ENCODE data around the gene SLC51A.
"Not testable (repeated sequence)": the region's sequence is repeated elsewhere in the genome, so short reads cannot be mapped to it uniquely, and the experiment has no call there.

Gene SLC51A

GRCh38 chr3:196216089-196216564 lies at the start of gene SLC51A:
SLC51A (plus strand) TSS chr3:196216534; CDS start chr3:196216713, 179 bp downstream.
- no peaks in the 10 kb centered on the region for H3K36me3 ChIP-seq (ENCODE audit: control insufficient read depth, insufficient read depth, low read length)
- no peaks in the 10 kb centered on the region for H3K27me3 ChIP-seq (ENCODE audit: control insufficient read depth, insufficient read depth, low read length)
- H3K4me3 ChIP-seq (ENCODE audit: low read depth, low read length), result peak within 1 kb of the TSS; percentile 51; the same call in 1 of the 2 replicates
- no peak within 1 kb of the TSS for H3K9ac ChIP-seq (ENCODE audit: low read depth, low read length)
- H3K9me3 ChIP-seq (ENCODE audit: control insufficient read depth, insufficient read depth, low read length), result no peaks in the 10 kb centered on the region
- H3K27ac ChIP-seq (ENCODE audit: low read depth, low read length), result no peak within 1 kb of the TSS
- H3K4me1 ChIP-seq (ENCODE audit: control insufficient read depth, insufficient read depth, low read length), result peaks cover 10% of the 10 kb centered on the region; the same call in 1 of the 2 replicates

GRCh38 chr3:196166741-196167140 lies 49.6 kb upstream of the SLC51A start:
- no peaks in the 10 kb centered on the region for H3K36me3 ChIP-seq (ENCODE audit: control insufficient read depth, insufficient read depth, low read length)
- H3K9me3 ChIP-seq (ENCODE audit: control insufficient read depth, insufficient read depth, low read length), result no peaks in the 10 kb centered on the region
- H3K4me1 ChIP-seq (ENCODE audit: control insufficient read depth, insufficient read depth, low read length), result no peaks in the 10 kb centered on the region
- H3K27ac ChIP-seq (ENCODE audit: low read depth, low read length), result no peak overlapping the region
- H3K9ac ChIP-seq (ENCODE audit: low read depth, low read length), result no peak overlapping the region
- no peaks in the 10 kb centered on the region for H3K27me3 ChIP-seq (ENCODE audit: control insufficient read depth, insufficient read depth, low read length)
- no peak overlapping the region for H3K4me3 ChIP-seq (ENCODE audit: low read depth, low read length)

- Histone ChIP-seq H3K4me1 (ENCODE audit: control insufficient read depth, insufficient read depth, low read length) (no peaks in the 10 kb centered on the region), H3K36me3 (ENCODE audit: control insufficient read depth, insufficient read depth, low read length) (no peaks in the 10 kb centered on the region), H3K27ac (ENCODE audit: low read depth, low read length) (no peak overlapping the region), H3K9ac (ENCODE audit: low read depth, low read length) (no peak overlapping the region), H3K4me3 (ENCODE audit: low read depth, low read length) (no peak overlapping the region), H3K27me3 (ENCODE audit: control insufficient read depth, insufficient read depth, low read length) (no peaks in the 10 kb centered on the region), H3K9me3 (ENCODE audit: control insufficient read depth, insufficient read depth, low read length) (no peaks in the 10 kb centered on the region)
Observed at GRCh38 chr3:196168808-196169391, 47.4 kb upstream of the SLC51A start.

- Histone ChIP-seq H3K27ac (ENCODE audit: low read depth, low read length) (no peak overlapping the region), H3K9ac (ENCODE audit: low read depth, low read length) (no peak overlapping the region)
Observed at GRCh38 chr3:196169836-196170240, 46.5 kb upstream of the SLC51A start.

GRCh38 chr3:196170296-196170695 lies 46.0 kb upstream of the SLC51A start:
- H3K27ac ChIP-seq (ENCODE audit: low read depth, low read length); H3K27me3 ChIP-seq (ENCODE audit: control insufficient read depth, insufficient read depth, low read length); H3K9me3 ChIP-seq (ENCODE audit: control insufficient read depth, insufficient read depth, low read length); H3K36me3 ChIP-seq (ENCODE audit: control insufficient read depth, insufficient read depth, low read length); H3K4me1 ChIP-seq (ENCODE audit: control insufficient read depth, insufficient read depth, low read length); H3K4me3 ChIP-seq (ENCODE audit: low read depth, low read length); H3K9ac ChIP-seq (ENCODE audit: low read depth, low read length): not testable (repeated sequence)

More at GRCh38 chr3:196169836-196170240, 46.5 kb upstream of the SLC51A start:
- no peaks in the 10 kb centered on the region for H3K9me3 ChIP-seq (ENCODE audit: control insufficient read depth, insufficient read depth, low read length)
- H3K4me3 ChIP-seq (ENCODE audit: low read depth, low read length), result no peak overlapping the region
- H3K4me1 ChIP-seq (ENCODE audit: control insufficient read depth, insufficient read depth, low read length), result no peaks in the 10 kb centered on the region
- H3K36me3 ChIP-seq (ENCODE audit: control insufficient read depth, insufficient read depth, low read length), result no peaks in the 10 kb centered on the region
- no peaks in the 10 kb centered on the region for H3K27me3 ChIP-seq (ENCODE audit: control insufficient read depth, insufficient read depth, low read length)

- Histone ChIP-seq H3K4me3 (ENCODE audit: low read depth, low read length) (no peak overlapping the region), H3K27ac (ENCODE audit: low read depth, low read length) (no peak overlapping the region), H3K9ac (ENCODE audit: low read depth, low read length) (no peak overlapping the region), H3K36me3 (ENCODE audit: control insufficient read depth, insufficient read depth, low read length) (no peaks in the 10 kb centered on the region), H3K27me3 (ENCODE audit: control insufficient read depth, insufficient read depth, low read length) (no peaks in the 10 kb centered on the region), H3K9me3 (ENCODE audit: control insufficient read depth, insufficient read depth, low read length) (no peaks in the 10 kb centered on the region), H3K4me1 (ENCODE audit: control insufficient read depth, insufficient read depth, low read length) (peaks cover 16% of the 10 kb centered on the region)
Observed at GRCh38 chr3:196174652-196175051, 41.7 kb upstream of the SLC51A start.

- Histone ChIP-seq H3K9me3 (ENCODE audit: control insufficient read depth, insufficient read depth, low read length) (no peaks in the 10 kb centered on the region), H3K4me3 (ENCODE audit: low read depth, low read length) (no peak overlapping the region), H3K9ac (ENCODE audit: low read depth, low read length) (no peak overlapping the region), H3K36me3 (ENCODE audit: control insufficient read depth, insufficient read depth, low read length) (no peaks in the 10 kb centered on the region), H3K27me3 (ENCODE audit: control insufficient read depth, insufficient read depth, low read length) (no peaks in the 10 kb centered on the region), H3K4me1 (ENCODE audit: control insufficient read depth, insufficient read depth, low read length) (peaks cover 20% of the 10 kb centered on the region), H3K27ac (ENCODE audit: low read depth, low read length) (no peak overlapping the region)
Observed at GRCh38 chr3:196175116-196175625, 41.2 kb upstream of the SLC51A start.

GRCh38 chr3:196175722-196176121 lies 40.6 kb upstream of the SLC51A start:
- Histone ChIP-seq H3K9me3 (ENCODE audit: control insufficient read depth, insufficient read depth, low read length) (no peaks in the 10 kb centered on the region), H3K4me3 (ENCODE audit: low read depth, low read length) (no peak overlapping the region), H3K36me3 (ENCODE audit: control insufficient read depth, insufficient read depth, low read length) (no peaks in the 10 kb centered on the region), H3K27ac (ENCODE audit: low read depth, low read length) (no peak overlapping the region), H3K27me3 (ENCODE audit: control insufficient read depth, insufficient read depth, low read length) (no peaks in the 10 kb centered on the region), H3K4me1 (ENCODE audit: control insufficient read depth, insufficient read depth, low read length) (peaks cover 20% of the 10 kb centered on the region), H3K9ac (ENCODE audit: low read depth, low read length) (no peak overlapping the region)

GRCh38 chr3:196177567-196177966 lies 38.8 kb upstream of the SLC51A start:
- Histone ChIP-seq H3K9ac (ENCODE audit: low read depth, low read length) (no peak overlapping the region), H3K4me3 (ENCODE audit: low read depth, low read length) (no peak overlapping the region), H3K27me3 (ENCODE audit: control insufficient read depth, insufficient read depth, low read length) (no peaks in the 10 kb centered on the region), H3K9me3 (ENCODE audit: control insufficient read depth, insufficient read depth, low read length) (no peaks in the 10 kb centered on the region), H3K27ac (ENCODE audit: low read depth, low read length) (no peak overlapping the region), H3K36me3 (ENCODE audit: control insufficient read depth, insufficient read depth, low read length) (no peaks in the 10 kb centered on the region), H3K4me1 (ENCODE audit: control insufficient read depth, insufficient read depth, low read length) (peaks cover 20% of the 10 kb centered on the region)

GRCh38 chr3:196177967-196178366 lies 38.4 kb upstream of the SLC51A start:
- Histone ChIP-seq H3K4me1 (ENCODE audit: control insufficient read depth, insufficient read depth, low read length) (peaks cover 20% of the 10 kb centered on the region), H3K9me3 (ENCODE audit: control insufficient read depth, insufficient read depth, low read length) (no peaks in the 10 kb centered on the region), H3K36me3 (ENCODE audit: control insufficient read depth, insufficient read depth, low read length) (no peaks in the 10 kb centered on the region), H3K27ac (ENCODE audit: low read depth, low read length) (no peak overlapping the region), H3K4me3 (ENCODE audit: low read depth, low read length) (no peak overlapping the region), H3K27me3 (ENCODE audit: control insufficient read depth, insufficient read depth, low read length) (no peaks in the 10 kb centered on the region), H3K9ac (ENCODE audit: low read depth, low read length) (no peak overlapping the region)

GRCh38 chr3:196178993-196179379 lies 37.3 kb upstream of the SLC51A start:
- Histone ChIP-seq H3K9ac (ENCODE audit: low read depth, low read length) (no peak overlapping the region), H3K9me3 (ENCODE audit: control insufficient read depth, insufficient read depth, low read length) (no peaks in the 10 kb centered on the region), H3K27ac (ENCODE audit: low read depth, low read length) (peak overlapping the region; percentile 60)

More at GRCh38 chr3:196178993-196179379, 37.3 kb upstream of the SLC51A start:
- no peaks in the 10 kb centered on the region for H3K36me3 ChIP-seq (ENCODE audit: control insufficient read depth, insufficient read depth, low read length)
- no peaks in the 10 kb centered on the region for H3K27me3 ChIP-seq (ENCODE audit: control insufficient read depth, insufficient read depth, low read length)
- H3K4me1 ChIP-seq (ENCODE audit: control insufficient read depth, insufficient read depth, low read length), result peaks cover 20% of the 10 kb centered on the region
- no peak overlapping the region for H3K4me3 ChIP-seq (ENCODE audit: low read depth, low read length)

Measured in HUES48 (cell line).